Left lobe of liver (tissue), 2 donors: ENCODE measurements around the gene ACBD6. TPM values are rescaled to one million over a fixed set of nuclear protein-coding genes. Genes with fewer than 3 reads are reported as not detected.
A peak's percentile ranks its signal among the peaks of the same experiment; 100 is the strongest.

ENCODE experiments used
- ATAC-seq: fragments of 200-7000 bp; cut with Tn5 transposase; one replicate; pipeline ENCODE4 v1.9.1; 2020; ENCODE audit warnings: mild to moderate bottlenecking, moderate library complexity
- DNase-seq: peaks from one replicate; pipeline ENCODE4 v3.0.0-alpha.2; 2020; ENCODE audit warnings: low spot score
- total RNA-seq: library from RNA; stranded (reverse); gene quantifications from one replicate; pipeline ENCODE4 v1.2.1, GENCODE V29; 2021
- donor health status: DM: no; HTN: no; CAD: no; lungs with moderate emphysema.
- donor health status: DM: no; HTN: yes; CAD: no.

The ACBD6 gene
- total RNA-seq, 1 donor from 2014 or later, result 11.1 TPM

DNA sequence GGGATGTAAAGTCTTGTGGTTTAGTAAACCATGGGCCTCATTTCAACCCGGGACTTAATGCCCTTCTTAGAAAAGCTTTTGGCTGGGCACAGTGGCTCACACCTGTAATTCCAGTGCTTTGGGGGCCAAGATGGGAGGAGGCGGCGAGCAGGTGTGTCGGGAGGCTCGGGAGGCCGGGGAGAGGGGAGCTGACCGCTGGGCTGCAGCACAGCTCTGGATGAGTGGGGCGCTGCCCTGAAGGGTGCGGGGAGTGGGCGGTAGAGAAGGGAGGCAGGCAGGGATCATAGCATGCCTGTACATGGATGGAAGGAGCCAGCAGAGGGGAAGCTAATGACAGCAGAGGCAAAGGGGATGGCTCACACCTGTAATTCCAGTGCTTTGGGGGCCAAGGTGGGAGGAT lies 241.3 kb downstream of the ACBD6 start:
- DNase-seq (no peak), ATAC-seq (no peak)

DNA sequence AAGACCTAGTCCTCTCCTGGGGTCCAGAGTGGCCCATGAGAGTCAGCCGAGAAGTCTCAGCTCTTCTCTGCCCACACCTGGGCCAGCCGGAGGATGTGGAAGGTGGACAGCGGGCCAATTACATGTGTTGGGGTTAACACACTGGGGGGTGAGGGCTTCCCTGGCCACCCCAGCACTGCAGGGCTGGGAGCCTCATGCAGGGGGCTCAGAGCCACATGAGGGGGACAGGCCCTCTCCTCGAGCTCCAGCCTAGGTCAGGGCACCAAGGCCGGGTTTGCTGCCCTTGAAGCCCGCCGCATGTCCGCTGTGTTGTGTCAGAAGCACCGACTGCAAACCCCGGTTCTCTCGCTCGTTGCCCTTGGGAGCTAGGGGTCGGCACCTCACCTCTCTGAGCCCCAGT lies 241.8 kb downstream of the ACBD6 start:
- DNase-seq, result no peak
- ATAC-seq, result no peak

- DNase-seq, result no peak
- no peak for ATAC-seq
Observed at GRCh38 chr1:180259431-180260338, 242.7 kb downstream of the ACBD6 start.

- no peak for ATAC-seq
Observed at GRCh38 chr1:180258935-180259334, 243.4 kb downstream of the ACBD6 start.

GRCh38 chr1:180258290-180258689 lies 244.1 kb downstream of the ACBD6 start:
- DNase-seq, result no peak
- no peak for ATAC-seq

More at GRCh38 chr1:180258935-180259334, 243.4 kb downstream of the ACBD6 start:
- DNase-seq, result no peak

GRCh38 chr1:180257486-180257885 lies 244.9 kb downstream of the ACBD6 start:
- no peak for ATAC-seq
- no peak for DNase-seq

- ATAC-seq (no peak), DNase-seq (no peak)
Observed at GRCh38 chr1:180257028-180257386, 245.4 kb downstream of the ACBD6 start.

GRCh38 chr1:180256341-180257027 lies 245.9 kb downstream of the ACBD6 start:
- ATAC-seq (no peak), DNase-seq (no peak)

- no peak for ATAC-seq
- no peak for DNase-seq
Observed at GRCh38 chr1:180255536-180256340, 246.6 kb downstream of the ACBD6 start.

DNA sequence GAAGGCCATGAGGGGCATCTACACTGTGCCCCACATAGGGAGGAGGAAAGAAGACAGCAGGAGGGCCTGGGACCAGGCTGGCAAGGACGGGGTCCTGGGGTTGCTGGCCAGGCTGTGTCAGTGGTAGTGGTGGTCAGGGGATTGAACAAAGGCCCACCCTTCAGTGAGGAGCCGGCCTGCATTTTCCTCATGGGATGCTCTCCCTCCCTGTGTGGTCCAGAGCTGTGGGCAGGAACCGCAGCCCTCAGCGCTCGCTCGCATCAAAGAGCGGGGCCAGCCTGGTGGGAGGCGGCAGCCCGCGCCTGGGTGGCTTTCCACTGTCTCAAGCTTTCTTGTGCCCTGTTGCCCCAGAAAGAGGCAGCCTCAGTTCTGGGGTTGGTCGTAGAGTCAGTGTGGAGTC lies 247.5 kb downstream of the ACBD6 start:
- no peak for DNase-seq

GRCh38 chr1:180254496-180254819 lies 247.9 kb downstream of the ACBD6 start:
- ATAC-seq (no peak), DNase-seq (no peak)

More for the DNA sequence above, 247.5 kb downstream of the ACBD6 start:
- ATAC-seq, result no peak

- ATAC-seq (no peak), DNase-seq (no peak)
Observed at GRCh38 chr1:180253585-180254495, 248.5 kb downstream of the ACBD6 start.

DNA sequence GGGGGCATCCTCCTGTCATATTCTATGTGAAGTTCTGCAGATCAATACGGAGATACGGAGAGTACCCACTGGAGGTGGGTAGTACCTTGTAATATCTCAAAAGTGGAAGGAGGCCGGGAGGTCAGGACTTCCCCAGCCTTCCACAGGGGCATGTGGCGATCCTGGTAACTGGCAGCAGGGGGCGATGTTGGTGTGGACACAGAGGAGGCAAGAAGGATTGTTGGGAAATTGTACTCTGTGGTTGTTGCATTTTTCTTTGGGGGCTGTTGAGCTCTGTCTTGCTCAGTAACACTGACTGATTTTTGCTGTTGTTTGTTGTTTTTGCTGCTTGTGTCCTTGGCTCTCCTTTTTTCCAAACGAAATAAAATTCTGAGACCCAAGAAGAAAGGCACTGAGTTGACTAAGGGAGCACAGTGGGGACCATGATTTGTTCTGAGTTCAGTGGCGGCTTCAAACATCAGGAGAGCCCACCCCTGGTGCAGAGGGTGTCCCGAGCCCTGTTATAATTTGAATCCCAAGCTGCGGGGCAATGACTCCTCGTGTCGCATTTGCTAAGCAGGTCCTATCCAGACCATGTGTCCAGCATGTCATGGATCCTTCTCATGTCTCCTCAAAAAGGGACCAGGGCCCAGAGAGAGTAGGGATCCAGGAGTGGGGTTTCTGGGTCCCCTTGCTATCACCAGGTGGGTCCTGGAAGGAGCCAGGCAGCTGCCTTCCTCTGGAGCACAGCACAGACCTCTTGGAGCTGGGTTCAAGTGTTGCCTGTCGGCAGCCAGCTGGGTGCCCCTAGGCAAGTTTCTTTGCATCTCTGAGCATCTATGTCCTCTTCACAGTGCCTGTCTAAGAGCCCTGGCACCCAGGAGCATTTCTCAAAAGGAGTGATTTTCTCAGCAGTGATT lies 249.5 kb downstream of the ACBD6 start:
- peak; percentile 92 for ATAC-seq
- DNase-seq, result peak; percentile 75

DNA sequence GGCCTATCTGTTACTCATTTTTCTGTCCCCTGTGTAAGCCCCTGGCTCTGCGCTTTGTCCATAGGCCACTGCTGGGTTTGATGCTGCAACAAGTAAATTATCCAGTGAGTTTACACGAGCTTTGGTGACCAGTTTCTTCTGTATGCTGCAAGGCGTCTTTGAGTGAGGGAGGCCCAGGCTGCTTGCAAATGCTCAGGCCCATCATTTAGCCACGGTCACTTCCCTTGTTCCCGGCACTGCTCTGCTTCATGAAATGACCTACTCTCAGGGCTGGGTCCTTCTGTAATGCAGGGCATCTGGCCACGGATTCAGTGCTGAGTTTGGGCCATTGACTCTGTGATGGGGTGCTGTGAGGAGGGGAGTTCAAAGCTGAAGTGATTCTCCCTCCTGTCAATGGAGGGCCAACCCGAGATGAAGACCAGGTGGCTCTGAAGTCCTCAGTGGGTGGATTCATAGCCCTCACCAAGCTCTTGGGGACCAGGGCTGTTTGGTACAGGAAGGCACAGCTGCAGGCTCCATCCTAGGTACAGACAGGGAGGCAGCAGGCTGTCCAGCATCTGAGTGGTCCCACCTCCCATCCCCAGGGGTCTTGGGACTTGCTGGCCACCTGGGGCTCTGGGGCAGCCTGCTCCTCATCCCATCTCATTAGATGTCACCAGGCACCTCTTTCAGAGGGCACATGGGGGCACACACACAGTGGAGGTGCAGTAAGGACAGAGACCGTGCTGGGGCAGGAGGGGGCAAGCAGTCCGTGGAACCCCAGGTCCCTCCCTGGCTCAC lies 250.7 kb downstream of the ACBD6 start:
- no peak for DNase-seq

DNA sequence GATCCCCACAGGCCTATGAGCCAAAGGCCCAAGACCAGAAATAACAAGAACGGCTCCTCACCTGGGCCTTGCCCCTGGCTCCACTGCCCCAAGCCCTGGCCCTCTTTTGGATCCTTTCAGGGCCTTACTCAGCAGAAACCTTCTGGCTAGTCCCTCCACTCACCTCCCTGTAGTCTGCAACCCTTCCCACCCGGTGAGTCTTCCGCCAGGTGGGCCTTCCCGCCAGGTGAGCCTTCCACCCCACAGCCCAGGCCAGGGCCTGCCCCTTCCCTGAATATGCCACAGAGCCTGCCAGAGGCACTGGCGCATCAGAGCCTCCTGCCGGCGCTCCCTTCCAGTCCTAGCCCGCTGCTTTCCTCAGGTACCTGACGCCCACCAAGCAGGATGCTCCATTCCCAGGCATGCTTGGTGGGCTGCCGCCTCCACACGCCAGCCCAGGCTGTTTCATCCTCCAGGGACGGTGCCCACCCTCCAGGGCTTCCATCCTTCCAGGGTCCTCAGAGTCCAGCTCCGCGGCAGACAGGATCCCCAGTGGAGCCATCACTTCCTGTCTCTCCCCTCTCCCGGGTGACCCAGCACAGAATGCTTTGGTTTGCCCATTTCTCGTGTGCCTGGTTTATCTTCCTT lies 251.4 kb downstream of the ACBD6 start:
- DNase-seq, result no peak
- ATAC-seq, result no peak

More for the DNA sequence above, 250.7 kb downstream of the ACBD6 start:
- ATAC-seq, result no peak

DNA sequence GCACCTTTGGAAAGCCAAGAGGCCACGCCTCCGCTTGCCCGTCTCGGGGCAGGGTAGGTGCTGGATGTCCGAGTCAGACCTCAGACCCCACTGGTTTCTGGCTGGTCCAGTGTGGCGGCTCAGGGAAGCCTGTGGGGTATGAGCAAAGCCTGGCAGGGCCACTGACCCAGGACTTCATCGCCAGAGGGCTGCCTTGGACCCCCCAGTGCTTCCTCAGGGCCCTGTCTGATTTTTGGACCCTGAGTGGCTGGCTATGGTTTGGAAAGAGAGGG lies 251.9 kb downstream of the ACBD6 start:
- DNase-seq, result no peak
- no peak for ATAC-seq

DNA sequence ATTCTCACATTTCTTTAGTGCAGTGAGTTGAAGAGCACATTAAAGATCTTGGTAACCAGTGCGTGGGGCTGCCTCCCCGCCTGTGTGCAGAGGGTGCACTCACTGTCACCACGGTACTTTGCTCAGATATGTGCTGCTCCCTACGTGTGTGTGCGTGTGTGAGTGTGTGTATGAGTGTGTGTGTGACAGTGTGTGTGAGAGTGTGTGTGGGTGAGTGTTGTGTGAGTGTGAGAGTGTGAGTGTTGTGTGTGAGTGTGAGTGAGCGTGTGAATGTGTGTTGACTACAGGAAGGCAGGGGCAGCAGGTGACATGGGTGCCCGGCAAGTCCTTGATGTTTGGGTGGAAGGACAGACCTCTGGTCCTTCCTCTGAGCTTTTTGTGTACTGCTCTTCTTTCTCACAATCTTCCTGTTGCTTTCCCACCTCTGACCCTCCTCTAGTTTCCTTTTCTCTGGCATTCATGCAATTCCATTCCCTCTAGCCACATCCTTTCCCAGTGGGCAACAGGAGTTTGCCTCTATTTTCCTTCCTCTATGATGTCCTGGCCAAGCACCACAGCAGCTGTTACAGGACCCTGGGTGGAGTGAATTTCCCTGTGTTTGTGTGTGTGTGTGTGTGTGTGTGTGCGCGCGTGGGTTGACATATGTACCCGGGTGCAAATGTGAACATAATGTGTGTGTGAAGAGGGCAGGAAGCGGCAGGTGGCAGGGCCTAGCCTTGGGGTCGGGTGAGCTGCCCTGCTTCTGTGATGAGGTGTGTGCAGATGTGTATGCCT lies 252.5 kb downstream of the ACBD6 start:
- DNase-seq, result no peak
- ATAC-seq, result no peak
